SK-N-SH treated with all-trans-retinoic acid at 6 μM for 48 hours (cell line): ENCODE data around the gene MCEE.
"Not testable (repeated sequence)": the region's sequence is repeated elsewhere in the genome, so short reads cannot be mapped to it uniquely, and the experiment has no call there.

ENCODE experiments used
- ARNTL ChIP-seq: fragments of 450-650 bp; formaldehyde crosslinking; IDR thresholded peaks from 2 replicates; pipeline ENCODE4 v1.5.0; 2020; ENCODE audit warnings: low read depth, mild to moderate bottlenecking, moderate library complexity, borderline replicate concordance
- CSDC2 ChIP-seq: fragments of 250-450 bp; sonication (Bioruptor Pico); IDR thresholded peaks from 2 replicates; pipeline ENCODE4 v1.5.0; 2020; ENCODE audit warnings: mild to moderate bottlenecking, moderate library complexity
- ESRRG ChIP-seq: fragments of 250-450 bp; sonication (Bioruptor Pico); IDR thresholded peaks from 2 replicates; pipeline ENCODE4 v1.6.1; 2021; ENCODE audit warnings: mild to moderate bottlenecking
- OSR1 ChIP-seq: fragments of 250-450 bp; sonication (Bioruptor Pico); IDR thresholded peaks from 2 replicates; pipeline ENCODE4 v1.8.0; 2022; ENCODE audit warnings: moderate library complexity, mild to moderate bottlenecking, inconsistent platforms
- PATZ1 ChIP-seq: fragments of 250-450 bp; sonication (Bioruptor Pico); IDR thresholded peaks from 2 replicates; pipeline ENCODE4 v1.8.0; 2020; ENCODE audit warnings: mild to moderate bottlenecking, moderate library complexity, borderline replicate concordance
- RARB ChIP-seq: fragments of 250-450 bp; sonication (Bioruptor Pico); IDR thresholded peaks from 2 replicates; pipeline ENCODE4 v1.8.0; 2021; ENCODE audit warnings: mild to moderate bottlenecking, moderate library complexity
- ZC3H10 ChIP-seq: fragments of 250-450 bp; sonication (Bioruptor Pico); IDR thresholded peaks from 2 replicates; pipeline ENCODE4 v1.5.1; 2021; ENCODE audit warnings: mild to moderate bottlenecking, moderate library complexity
- ZNF565 ChIP-seq: fragments of 450-650 bp; formaldehyde crosslinking; conservative IDR thresholded peaks from 2 replicates; pipeline ENCODE4 v1.5.0; 2020; ENCODE audit warnings: low read depth, mild to moderate bottlenecking, moderate library complexity
- ZNF70 ChIP-seq: fragments of 450-650 bp; formaldehyde crosslinking; IDR thresholded peaks from 2 replicates; pipeline ENCODE4 v1.5.0; 2020; ENCODE audit warnings: mild to moderate bottlenecking, moderate library complexity
- TF ChIP-seq, protein P1 (sequence below): fragments of 250-450 bp; sonication (Bioruptor Pico); IDR thresholded peaks from 2 replicates; pipeline ENCODE4 v1.8.0; 2021; ENCODE audit warnings: low read depth, mild to moderate bottlenecking, moderate library complexity, borderline replicate concordance

DNA sequence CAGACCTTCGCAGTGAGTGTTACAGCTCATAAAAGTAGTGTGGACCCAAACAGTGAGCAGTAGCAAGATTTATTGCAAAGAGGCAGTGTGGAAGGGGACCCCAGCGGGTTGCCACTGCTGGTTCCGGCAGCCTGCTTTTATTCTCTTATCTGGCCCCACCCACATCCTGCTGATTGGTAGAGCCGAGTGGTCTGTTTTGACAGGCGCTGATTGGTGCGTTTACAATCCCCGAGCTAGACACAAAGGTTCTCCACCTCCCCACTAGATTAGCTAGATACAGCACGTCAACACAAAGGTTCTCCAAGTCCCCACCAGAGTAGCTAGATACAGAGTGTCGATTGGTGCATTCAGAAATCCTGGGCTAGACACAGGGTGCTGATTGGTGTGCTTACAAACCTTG, 38.2 kb downstream of the MCEE start:
- TF ChIP-seq CSDC2; ARNTL (CRISPR knock-in tag); PATZ1 (CRISPR knock-in tag); OSR1 (CRISPR knock-in tag); ZNF565 (CRISPR knock-in tag); RARB (CRISPR knock-in tag); ESRRG (CRISPR knock-in tag); ZNF70 (CRISPR knock-in tag); ZC3H10 (CRISPR knock-in tag): not testable (repeated sequence)
- TF ChIP-seq, protein P1, sequence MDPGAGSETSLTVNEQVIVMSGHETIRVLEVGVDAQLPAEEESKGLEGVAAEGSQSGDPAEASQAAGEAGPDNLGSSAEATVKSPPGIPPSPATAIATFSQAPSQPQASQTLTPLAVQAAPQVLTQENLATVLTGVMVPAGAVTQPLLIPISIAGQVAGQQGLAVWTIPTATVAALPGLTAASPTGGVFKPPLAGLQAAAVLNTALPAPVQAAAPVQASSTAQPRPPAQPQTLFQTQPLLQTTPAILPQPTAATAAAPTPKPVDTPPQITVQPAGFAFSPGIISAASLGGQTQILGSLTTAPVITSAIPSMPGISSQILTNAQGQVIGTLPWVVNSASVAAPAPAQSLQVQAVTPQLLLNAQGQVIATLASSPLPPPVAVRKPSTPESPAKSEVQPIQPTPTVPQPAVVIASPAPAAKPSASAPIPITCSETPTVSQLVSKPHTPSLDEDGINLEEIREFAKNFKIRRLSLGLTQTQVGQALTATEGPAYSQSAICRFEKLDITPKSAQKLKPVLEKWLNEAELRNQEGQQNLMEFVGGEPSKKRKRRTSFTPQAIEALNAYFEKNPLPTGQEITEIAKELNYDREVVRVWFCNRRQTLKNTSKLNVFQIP (CRISPR knock-in tag): not testable (repeated sequence)
